Uterus (tissue), 2 donors: ENCODE results near the gene WDR5B.
"Not testable (repeated sequence)": the region's sequence is repeated elsewhere in the genome, so short reads cannot be mapped to it uniquely, and the experiment has no call there.

Source experiments
- POLR2A ChIP-seq, 2 donors: fragments of 450-650 bp; IDR thresholded peaks; one replicate each; pipeline ENCODE4 v1.6.1; 2016; ENCODE audit warnings: antibody characterized with exemption in 2 of 2, mild to moderate bottlenecking in 1 of 2, moderate library complexity in 1 of 2
- TF ChIP-seq, protein P1 (sequence below), 4 experiments: fragments of 200-600 bp in 2 of 4; fragments of 450-650 bp in 2 of 4; sonication (generic) in 2 of 4; IDR thresholded peaks; one replicate each; pipeline ENCODE4 v1.5.1; 2016 to 2019; ENCODE audit warnings: antibody characterized with exemption in 4 of 4, mild to moderate bottlenecking in 2 of 4, moderate library complexity in 1 of 4

DNA sequence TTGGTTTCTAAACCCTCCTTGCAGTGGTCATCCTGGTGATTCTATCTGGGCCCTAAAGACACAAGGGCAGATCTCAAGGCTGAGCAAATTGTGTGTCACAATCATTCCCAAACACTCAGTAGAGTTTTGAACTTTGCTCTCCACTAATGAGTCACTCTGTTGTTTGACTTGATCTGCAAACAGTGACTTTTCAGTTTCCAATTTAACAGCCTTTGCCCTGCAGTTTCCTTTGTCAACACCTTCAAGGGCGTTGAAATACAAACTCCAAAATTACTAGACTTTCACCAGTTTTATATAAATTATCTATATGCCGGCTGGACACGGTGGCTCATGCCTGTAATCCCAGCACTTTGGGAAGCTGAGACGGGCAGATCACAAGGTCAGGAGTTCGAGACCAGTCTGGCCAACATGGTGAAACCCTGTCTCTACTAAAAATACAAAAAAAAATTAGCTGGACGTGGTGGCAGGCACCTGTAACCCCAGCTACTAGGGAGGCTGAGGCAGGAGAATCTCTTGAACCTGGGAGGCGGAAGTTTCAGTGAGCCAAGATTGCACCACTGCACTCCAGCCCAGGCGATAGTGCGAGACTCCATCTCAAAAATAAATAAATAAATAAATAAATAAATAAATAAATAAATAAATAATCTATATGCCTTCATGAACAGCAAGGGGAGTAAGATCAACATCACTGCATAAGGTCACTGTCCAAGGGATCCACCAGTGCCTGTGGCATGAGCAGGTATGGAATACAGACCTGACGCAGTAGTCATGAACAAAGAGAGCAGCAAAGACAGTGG is 50.1 kb downstream of the WDR5B start:
- TF ChIP-seq POLR2A (IDR thresholded peaks at IDR 0.05): not testable (repeated sequence)
- TF ChIP-seq, protein P1, sequence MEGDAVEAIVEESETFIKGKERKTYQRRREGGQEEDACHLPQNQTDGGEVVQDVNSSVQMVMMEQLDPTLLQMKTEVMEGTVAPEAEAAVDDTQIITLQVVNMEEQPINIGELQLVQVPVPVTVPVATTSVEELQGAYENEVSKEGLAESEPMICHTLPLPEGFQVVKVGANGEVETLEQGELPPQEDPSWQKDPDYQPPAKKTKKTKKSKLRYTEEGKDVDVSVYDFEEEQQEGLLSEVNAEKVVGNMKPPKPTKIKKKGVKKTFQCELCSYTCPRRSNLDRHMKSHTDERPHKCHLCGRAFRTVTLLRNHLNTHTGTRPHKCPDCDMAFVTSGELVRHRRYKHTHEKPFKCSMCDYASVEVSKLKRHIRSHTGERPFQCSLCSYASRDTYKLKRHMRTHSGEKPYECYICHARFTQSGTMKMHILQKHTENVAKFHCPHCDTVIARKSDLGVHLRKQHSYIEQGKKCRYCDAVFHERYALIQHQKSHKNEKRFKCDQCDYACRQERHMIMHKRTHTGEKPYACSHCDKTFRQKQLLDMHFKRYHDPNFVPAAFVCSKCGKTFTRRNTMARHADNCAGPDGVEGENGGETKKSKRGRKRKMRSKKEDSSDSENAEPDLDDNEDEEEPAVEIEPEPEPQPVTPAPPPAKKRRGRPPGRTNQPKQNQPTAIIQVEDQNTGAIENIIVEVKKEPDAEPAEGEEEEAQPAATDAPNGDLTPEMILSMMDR (IDR thresholded peaks at IDR 0.05): not testable (repeated sequence)
